GM06990 (cell line): ENCODE data around the gene CINP.

Experiments used
- DNase-seq: peaks from one replicate; pipeline ENCODE4 v3.0.0-alpha.2; 2011; ENCODE audit not compliant: insufficient read length; ENCODE audit errors: extremely low read depth
- H3K27me3 ChIP-seq: replicated peaks from 2 replicates; pipeline ENCODE4 v1.6.0; 2011; ENCODE audit warnings: low read length; ENCODE audit not compliant: control insufficient read depth, insufficient read depth
- H3K36me3 ChIP-seq: 2 replicates; pipeline ENCODE4 v1.5.1; 2011; ENCODE audit warnings: low read length; ENCODE audit not compliant: control insufficient read depth, insufficient read depth
- H3K4me3 ChIP-seq: replicated peaks from 2 replicates; pipeline ENCODE4 v1.5.1; 2011; ENCODE audit warnings: low read depth, mild to moderate bottlenecking, control low read depth, low read length
- CTCF ChIP-seq: IDR thresholded peaks from 2 replicates; pipeline ENCODE4 v1.5.1; 2011; ENCODE audit warnings: low read length, control low read depth, mild to moderate bottlenecking, inconsistent platforms; ENCODE audit not compliant: insufficient read depth, poor library complexity, severe bottlenecking

CINP gene

DNA sequence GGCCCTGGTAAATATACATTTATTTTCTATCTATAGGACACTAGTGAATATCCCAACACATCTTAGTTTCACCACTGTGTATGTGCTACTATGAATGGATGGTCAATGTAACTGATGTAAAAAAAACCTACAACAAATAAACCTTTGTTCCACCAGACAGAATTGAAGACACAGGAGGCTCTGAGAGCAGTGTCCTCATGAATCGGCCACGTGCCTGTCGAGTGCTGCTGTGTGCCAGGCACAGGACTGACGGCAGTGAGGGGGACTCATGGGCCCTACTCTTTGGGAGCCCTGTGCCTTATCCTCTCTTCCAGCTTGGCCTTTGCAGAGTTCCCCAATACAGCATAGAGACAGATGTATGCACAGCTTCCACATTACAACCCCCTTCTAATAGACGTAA, 18.2 kb downstream of the CINP start:
- Histone ChIP-seq H3K36me3 (peaks cover 25% of the 10 kb centered on the region), H3K27me3 (no peaks in the 10 kb centered on the region), H3K4me3 (no peak overlapping the region)
- DNase-seq, result no peak
- TF ChIP-seq CTCF, result no peak

- DNase-seq, result no peak
- Histone ChIP-seq H3K27me3 (no peaks in the 10 kb centered on the region), H3K4me3 (no peak overlapping the region), H3K36me3 (peaks cover 26% of the 10 kb centered on the region)
- TF ChIP-seq CTCF, result no peak
These were observed 18.6 kb downstream of the CINP start for GRCh38 chr14:102344084-102344483.

DNA sequence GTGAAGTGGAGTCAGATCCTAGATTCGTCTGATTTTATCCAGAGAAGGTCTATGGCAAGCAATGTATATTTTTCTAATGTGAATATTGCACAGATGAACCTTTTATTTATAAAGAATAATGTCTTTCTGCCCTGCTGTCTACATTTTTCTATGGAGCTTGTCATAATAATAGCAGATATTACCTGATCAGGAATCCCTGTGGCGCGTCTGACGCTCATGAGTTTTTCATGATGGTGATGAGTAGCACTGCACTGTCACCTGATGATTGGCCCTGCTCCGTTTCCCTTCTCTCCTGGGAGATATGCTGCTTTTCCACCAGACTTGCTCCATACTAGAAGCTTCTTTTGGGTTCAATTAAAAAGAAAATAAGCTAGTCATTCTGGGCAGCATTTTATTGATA, 20.5 kb downstream of the CINP start:
- no peak for TF ChIP-seq CTCF
- DNase-seq, result no peak
- no peaks in the 10 kb centered on the region for H3K27me3 ChIP-seq
- no peak overlapping the region for H3K4me3 ChIP-seq
- peaks cover 26% of the 10 kb centered on the region for H3K36me3 ChIP-seq

DNA sequence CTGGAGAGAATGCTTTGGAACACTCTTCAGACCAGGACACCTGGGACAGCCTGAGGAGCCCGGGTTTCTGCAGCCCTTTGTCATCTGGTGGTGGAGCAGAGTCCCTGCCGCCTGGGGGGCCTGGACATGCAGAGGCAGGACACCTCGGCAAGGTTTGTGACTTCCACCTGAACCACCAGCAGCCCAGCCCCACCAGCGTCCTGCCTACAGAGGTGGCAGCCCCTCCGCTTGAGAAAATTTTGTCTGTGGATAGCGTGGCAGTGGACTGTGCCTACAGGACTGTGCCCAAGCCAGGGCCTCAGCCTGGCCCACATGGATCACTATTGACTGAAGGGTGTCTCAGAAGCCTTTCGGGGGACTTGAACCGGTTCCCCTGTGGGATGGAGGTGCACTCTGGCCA, 21.1 kb downstream of the CINP start:
- TF ChIP-seq CTCF, result no peak
- no peak overlapping the region for H3K4me3 ChIP-seq
- peaks cover 25% of the 10 kb centered on the region for H3K36me3 ChIP-seq
- no peaks in the 10 kb centered on the region for H3K27me3 ChIP-seq
- DNase-seq, result no peak

DNA sequence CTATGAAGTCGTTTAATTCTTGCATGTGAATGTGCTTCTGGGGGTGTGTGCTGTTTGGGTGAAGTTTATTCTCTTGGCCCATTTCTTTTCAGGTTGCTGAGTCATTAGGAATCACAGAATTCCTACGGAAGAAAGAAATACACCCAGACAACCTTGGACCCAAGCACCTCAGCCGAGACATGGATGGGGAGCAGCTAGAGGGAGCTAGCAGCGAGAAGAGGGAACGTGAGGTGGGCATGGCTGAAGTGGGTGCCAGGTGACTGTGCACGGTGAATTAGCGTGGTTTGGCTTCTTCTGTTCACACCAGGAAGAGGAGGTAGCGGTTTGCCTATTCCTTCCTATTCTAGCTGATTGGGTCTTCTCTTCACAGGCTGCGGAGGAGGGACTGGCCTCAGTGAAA, 24.0 kb downstream of the CINP start:
- DNase-seq, result no peak
- peaks cover 22% of the 10 kb centered on the region for H3K36me3 ChIP-seq
- no peak overlapping the region for H3K4me3 ChIP-seq
- TF ChIP-seq CTCF, result no peak
- H3K27me3 ChIP-seq, result no peaks in the 10 kb centered on the region

DNA sequence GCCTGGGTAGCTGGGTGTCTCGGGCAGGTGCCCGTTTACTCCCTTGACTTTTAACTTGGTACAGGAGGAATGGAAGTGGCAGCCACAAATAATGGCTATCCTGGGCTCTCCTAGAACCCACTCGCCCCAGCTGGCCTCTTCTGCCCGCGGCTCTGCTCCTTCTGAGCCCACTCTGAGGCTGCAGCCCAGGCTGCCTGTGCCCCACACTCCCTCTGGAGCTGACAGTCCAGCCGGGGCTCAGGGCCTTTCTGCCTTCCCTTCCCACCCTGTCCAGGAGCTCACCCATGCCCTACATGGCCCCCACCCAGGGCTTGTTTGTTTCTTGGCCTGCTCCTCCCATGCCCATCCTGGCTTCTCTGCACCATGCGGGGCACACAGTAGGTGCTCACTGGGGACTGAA, 27.5 kb downstream of the CINP start:
- Histone ChIP-seq H3K4me3 (no peak overlapping the region), H3K36me3 (peaks cover 19% of the 10 kb centered on the region), H3K27me3 (no peaks in the 10 kb centered on the region)
- no peak for TF ChIP-seq CTCF
- no peak for DNase-seq
